Measurements from ENCODE around the gene SRL.

Gene SRL

DNA sequence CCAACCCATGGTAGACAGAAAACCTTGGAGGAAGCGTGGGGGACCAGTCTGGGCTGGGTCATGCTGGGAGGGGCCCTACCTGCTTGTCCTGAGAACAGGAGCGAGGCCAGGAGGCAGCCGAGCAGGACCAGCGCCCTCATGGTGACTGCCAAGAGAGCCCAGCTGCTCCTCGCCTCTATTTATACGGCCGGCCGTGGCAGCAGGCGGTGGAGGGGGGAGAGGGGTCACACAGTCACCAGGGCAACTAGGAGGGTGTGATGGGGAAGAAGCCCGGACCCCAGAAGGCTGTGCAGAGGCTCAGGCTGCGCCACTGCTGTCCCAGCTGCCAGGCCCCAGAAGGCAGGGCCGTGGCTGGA, at the start of gene SRL:
Gene SRL, minus strand, starts transcription at position 153 of the 356 bp plus-strand sequence. Its CDS starts 13 bp downstream, at position 140.
- Histone ChIP-seq H3K36me3 (replicated peaks) (no peaks in the 10 kb centered on the region), H3K4me3 (no peak within 1 kb of the TSS), H3K27me3 (ENCODE audit: low read depth) (no peaks in the 10 kb centered on the region), H3K9me3 (peaks cover 7% of the 10 kb centered on the region), H3K4me1 (peaks cover 10% of the 10 kb centered on the region)
- DNase-seq (ENCODE audit: low spot score in 2 of 2), result no peak
- in situ Hi-C loops (cut with MboI; ENCODE audit: low sequenced_read_pairs), result no loop called here

DNA sequence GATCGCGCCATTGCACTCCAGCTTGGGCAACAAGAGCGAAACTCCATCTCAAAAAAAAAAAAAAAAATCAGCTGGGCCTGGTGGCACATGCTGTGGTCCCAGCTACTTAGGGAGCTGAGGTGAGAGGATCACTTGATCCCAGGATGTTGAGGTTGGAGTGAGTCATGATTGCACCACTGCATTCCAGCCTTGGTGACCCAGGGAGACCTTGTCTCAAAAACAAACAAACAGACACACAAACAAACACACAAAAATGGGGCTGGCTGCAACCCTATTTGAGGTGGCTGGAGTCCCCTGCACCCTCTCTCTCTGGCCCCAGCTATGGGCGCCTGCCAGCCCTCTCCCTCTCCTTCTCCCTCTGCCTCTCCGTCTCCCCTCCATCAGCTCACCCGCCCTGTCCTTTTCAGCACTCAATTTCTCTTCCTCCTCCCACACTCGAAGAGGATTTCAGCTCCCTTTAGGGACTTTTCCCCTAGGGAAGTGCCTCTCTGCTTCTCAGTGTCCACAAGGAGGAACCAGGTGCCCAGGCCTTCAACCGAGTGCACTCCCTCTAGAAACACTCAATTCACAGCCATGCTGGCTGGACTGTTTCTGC, 48.5 kb upstream of the SRL start:
- Histone ChIP-seq H3K4me1 (no peaks in the 10 kb centered on the region), H3K9me3 (no peaks in the 10 kb centered on the region), H3K4me3 (no peak overlapping the region), H3K27me3 (ENCODE audit: low read depth) (no peaks in the 10 kb centered on the region), H3K36me3 (replicated peaks) (no peaks in the 10 kb centered on the region)
- no peak for DNase-seq (ENCODE audit: low spot score in 2 of 2)
- in situ Hi-C loops (cut with MboI; ENCODE audit: low sequenced_read_pairs), result no loop called here

DNA sequence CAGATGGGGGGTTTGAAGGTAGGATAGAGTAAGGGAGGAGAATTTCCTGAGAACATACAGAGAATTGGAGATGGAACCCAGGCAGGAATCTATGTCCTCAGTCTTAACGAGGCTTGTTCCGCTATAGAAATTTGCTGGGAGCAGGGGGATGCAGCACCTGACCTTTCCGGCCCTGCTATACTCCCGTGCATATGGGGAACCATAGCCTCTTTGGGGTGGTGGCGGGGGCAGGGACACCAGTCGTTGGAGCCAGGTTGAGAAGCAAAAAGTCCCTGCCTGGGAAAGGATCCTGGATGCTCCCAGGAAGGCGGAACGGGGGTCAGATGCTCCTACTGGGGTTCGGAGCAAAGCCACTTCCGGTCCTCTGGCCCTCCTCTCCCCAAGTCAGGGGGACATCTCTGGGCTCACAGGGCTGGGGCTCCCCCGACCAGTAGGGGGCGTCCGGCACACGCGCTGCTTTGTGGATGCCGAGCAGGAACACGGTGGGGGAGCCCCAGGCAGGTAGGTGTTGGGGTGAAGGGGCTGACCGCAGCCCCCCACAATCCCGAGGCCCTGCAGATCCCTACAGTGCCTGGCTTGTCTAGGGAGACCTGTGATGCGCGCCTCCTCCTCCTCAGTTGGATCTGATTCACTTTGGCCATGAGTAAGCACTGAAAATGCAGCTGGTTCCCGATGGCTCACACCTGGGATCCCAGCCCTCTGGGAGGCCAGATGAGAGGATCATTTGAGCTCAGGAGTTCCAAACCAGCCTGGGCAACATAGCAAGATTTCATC, 46.5 kb upstream of the SRL start:
- in situ Hi-C loops (cut with MboI; ENCODE audit: low sequenced_read_pairs), result no loop called here
- Histone ChIP-seq H3K4me3 (no peak overlapping the region), H3K36me3 (replicated peaks) (no peaks in the 10 kb centered on the region), H3K9me3 (no peaks in the 10 kb centered on the region), H3K27me3 (ENCODE audit: low read depth) (no peaks in the 10 kb centered on the region), H3K4me1 (no peaks in the 10 kb centered on the region)
- peak; percentile 40 to 89 for DNase-seq (ENCODE audit: low spot score in 2 of 2)

DNA sequence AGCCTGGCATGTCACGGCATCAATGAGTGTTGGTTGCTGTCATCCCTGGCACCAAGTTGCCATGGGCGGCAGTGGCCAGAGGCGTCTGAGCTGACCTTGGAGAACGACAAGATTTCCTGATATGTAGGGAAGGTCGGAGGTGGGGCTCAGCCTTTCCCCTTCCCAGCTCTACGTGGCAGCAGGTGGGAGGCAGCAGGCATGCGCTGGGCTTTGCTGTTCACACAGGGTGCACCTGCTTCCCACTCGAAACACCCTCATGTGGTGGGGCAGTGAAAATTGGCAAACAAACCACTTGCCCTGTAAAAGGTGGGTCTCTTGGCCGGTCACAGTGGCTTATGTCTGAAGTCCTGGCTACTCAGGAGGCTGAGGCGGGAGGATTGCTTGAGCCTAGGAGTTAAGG, 43.3 kb upstream of the SRL start:
- Histone ChIP-seq H3K27me3 (ENCODE audit: low read depth) (no peaks in the 10 kb centered on the region), H3K36me3 (replicated peaks) (no peaks in the 10 kb centered on the region), H3K4me1 (no peaks in the 10 kb centered on the region), H3K9me3 (peaks cover 7% of the 10 kb centered on the region), H3K4me3 (no peak overlapping the region)
- in situ Hi-C loops (cut with MboI; ENCODE audit: low sequenced_read_pairs), result no loop called here
- no peak for DNase-seq (ENCODE audit: low spot score in 2 of 2)

DNA sequence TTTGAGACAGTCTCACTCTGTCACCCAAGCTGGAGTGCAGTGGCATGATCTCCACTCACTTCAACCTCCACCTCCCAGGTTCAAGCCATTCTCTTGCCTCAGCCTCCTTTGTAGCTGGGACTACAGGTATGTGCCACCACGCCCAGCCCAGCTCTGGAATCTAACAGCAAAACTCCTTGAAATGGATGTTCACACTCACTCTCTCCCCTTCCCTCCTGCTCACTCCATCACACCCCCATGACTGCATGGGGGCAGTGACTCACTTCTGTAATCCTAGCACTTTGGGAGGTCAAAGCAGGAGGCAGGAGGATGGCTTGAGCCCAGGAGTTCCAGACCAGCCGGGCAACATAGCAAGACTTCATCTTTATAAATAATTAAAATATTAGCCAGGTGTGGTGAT, 42.1 kb upstream of the SRL start:
- in situ Hi-C loops (cut with MboI; ENCODE audit: low sequenced_read_pairs), result no loop called here
- DNase-seq (ENCODE audit: low spot score in 2 of 2), result no peak
- H3K9me3 ChIP-seq, result peaks cover 9% of the 10 kb centered on the region

DNA sequence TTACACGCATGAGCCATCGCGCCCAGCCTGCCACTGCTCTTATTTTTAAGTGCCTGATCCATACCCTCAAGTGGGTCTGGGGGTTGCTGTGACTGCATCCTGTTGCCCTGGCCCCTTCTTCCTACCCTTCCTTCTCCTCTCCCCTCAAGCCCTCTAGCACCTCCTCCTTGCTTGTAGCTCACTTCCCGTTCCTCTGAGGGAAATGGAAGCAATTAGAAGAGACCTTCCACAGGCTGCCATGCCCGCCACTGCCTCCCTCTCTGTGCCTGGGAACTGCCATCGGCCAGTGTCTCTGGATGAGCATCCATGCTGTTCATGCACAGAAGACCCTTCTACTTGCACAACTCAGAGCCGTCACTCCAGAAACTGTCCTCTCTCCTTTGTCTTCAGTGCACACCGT, 41.6 kb upstream of the SRL start:
- Histone ChIP-seq H3K27me3 (ENCODE audit: low read depth) (no peaks in the 10 kb centered on the region), H3K36me3 (replicated peaks) (no peaks in the 10 kb centered on the region), H3K4me1 (no peaks in the 10 kb centered on the region), H3K9me3 (peaks cover 9% of the 10 kb centered on the region), H3K4me3 (no peak overlapping the region)
- in situ Hi-C loops (cut with MboI; ENCODE audit: low sequenced_read_pairs), result no loop called here
- no peak for DNase-seq (ENCODE audit: low spot score in 2 of 2)

More for the DNA sequence above, 42.1 kb upstream of the SRL start:
- Histone ChIP-seq H3K36me3 (replicated peaks) (no peaks in the 10 kb centered on the region), H3K27me3 (ENCODE audit: low read depth) (no peaks in the 10 kb centered on the region), H3K4me3 (no peak overlapping the region), H3K4me1 (no peaks in the 10 kb centered on the region)

DNA sequence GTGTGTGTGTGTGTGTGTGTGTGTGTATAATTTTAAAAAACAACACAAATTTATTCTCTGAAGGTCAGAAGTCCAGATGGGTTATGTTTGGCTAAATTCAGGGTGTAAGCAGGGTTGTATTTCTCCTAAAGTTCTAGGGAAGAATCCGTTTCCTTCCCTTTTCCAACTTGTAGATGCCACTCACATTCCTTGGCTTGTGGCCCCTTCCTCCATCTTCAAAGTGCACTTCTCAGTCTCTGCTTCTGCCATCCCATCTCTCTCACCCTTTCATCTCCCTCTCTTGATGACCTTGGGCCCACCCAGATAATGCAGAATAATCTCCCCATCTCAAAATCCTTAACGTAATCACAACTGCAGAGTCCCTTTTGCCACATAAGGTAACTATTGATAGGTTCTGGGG, 38.7 kb upstream of the SRL start:
- no peaks in the 10 kb centered on the region for H3K36me3 ChIP-seq (replicated peaks)
- peaks cover 9% of the 10 kb centered on the region for H3K9me3 ChIP-seq
- no peak overlapping the region for H3K4me3 ChIP-seq
- H3K27me3 ChIP-seq (ENCODE audit: low read depth), result no peaks in the 10 kb centered on the region
- no peak for DNase-seq (ENCODE audit: low spot score in 2 of 2)
- in situ Hi-C loops (cut with MboI; ENCODE audit: low sequenced_read_pairs), result no loop called here
- H3K4me1 ChIP-seq, result no peaks in the 10 kb centered on the region

DNA sequence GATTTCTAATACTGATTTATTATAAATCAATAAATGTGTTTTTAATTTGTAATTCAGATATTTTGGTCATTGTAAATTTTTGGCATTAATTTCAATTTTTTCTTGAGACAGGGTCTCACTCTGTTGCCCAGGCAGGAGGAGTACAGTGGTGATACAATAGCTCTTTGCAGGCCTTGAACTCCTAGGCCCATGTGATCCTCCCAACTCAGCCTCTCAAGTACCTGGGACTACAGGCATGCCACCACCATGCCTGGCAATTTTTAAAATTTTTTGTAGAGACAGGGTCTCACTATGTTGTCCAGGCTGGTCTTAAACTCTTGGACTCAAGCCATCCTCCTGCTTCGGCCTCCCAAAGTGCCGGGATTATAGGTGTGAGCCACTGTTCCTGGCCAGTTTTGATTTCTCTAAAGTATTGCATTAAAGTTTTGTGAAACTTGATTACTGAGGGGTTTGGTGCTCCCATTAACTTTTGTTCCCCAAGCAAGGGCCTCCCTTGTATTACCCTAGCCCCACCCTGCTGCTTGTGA, 36.2 kb upstream of the SRL start:
- Histone ChIP-seq H3K4me1 (no peaks in the 10 kb centered on the region; the same call in 1 of the 2 replicates), H3K27me3 (ENCODE audit: low read depth) (no peaks in the 10 kb centered on the region), H3K4me3 (no peak overlapping the region), H3K9me3 (peaks cover 9% of the 10 kb centered on the region), H3K36me3 (replicated peaks) (no peaks in the 10 kb centered on the region)
- no peak for DNase-seq (ENCODE audit: low spot score in 2 of 2)
- in situ Hi-C loops (cut with MboI; ENCODE audit: low sequenced_read_pairs), result no loop called here

DNA sequence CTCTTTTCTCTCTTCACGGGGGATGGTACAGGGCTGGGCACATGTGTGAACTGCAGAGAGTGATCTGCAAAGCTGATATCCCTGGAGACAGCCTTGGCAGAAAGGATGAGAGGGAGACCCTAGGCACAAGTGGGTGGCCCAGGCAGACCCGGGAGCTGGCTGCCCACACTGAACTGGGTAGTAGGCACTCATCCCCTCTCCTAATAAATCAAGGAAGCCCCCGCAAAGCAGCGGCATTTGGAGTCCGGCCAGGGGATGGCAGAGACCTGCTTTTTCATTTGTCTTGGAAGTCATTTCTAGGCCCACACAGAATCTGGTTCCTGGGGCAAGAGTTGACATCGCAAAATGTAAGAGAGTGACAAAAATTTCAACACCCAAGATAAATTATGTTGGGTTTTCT, 34.0 kb upstream of the SRL start:
- peaks cover 8% of the 10 kb centered on the region for H3K4me1 ChIP-seq
- peaks cover 9% of the 10 kb centered on the region for H3K9me3 ChIP-seq
- H3K36me3 ChIP-seq (replicated peaks), result peaks cover 6% of the 10 kb centered on the region; the same call in 1 of the 2 replicates
- DNase-seq (ENCODE audit: low spot score in 2 of 2), result no peak
- H3K4me3 ChIP-seq, result no peak overlapping the region
- in situ Hi-C loops (cut with MboI; ENCODE audit: low sequenced_read_pairs), result no loop called here
- H3K27me3 ChIP-seq (ENCODE audit: low read depth), result no peaks in the 10 kb centered on the region

DNA sequence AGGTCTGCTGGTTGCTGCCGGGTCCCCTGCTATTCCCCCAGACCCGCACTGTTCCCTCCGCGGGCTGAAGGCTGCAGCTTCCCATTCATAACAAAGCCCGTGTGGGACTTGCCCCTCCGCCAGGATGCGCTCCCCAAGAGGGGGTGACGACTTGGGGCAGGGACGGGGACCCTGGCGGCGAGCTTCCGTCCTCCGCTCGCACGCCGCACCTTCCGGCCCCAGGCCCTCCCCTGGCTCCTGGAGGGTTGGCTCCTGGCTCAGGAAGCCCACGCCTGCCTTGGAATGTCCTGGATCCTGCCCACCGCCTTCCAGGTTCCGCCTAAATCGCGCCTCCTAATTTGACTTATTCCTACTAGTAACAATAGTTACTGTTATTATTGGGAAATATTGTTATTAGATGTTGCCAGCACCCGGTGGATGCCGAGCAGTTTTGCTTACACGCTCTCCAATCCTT, 32.0 kb upstream of the SRL start:
- no peaks in the 10 kb centered on the region for H3K27me3 ChIP-seq (ENCODE audit: low read depth)

DNA sequence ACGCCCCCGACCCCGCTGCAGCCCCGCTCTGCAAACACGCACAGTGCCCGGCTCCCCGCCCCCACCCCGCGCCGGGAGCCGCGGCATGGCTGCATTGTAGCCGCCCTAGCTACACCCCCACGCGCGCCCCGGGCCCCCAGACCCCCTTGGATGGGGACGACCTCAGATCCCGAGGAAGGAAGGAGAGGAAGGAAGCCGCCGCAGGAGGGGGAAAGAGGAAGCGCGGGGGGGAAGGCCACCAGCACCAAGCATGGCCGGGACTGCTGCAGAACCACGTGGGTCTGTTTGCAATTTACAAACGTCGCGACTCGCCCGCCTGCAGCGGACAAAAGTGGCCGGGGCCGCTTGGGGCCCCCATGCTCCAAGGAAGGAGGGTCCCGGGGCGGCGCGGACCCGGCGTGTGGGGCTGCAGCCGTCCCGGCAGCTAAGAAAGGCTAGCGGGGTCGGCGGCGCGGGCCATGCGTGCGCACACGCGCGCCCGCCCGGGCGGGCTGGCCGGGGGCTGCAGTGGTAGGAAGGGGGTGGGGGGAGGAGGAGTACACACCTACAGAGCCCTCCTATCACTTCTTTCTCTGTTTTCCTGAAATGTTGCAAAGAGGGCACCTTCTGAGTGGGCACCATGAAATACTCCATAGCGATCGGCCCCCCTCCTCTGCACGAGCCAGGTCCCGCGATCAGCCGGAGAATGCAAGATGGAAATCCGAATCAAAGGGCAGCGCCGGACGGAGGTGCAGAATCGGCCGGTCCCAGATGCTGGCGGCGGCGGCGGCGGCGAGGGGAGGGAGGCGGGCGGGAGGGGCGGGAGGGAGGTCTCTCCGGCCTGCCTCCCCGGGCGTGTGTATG, 30.5 kb upstream of the SRL start:
- Histone ChIP-seq H3K27me3 (ENCODE audit: low read depth) (no peaks in the 10 kb centered on the region), H3K4me3 (peak overlapping the region; percentile 87), H3K36me3 (replicated peaks) (peaks cover 18% of the 10 kb centered on the region), H3K9me3 (no peaks in the 10 kb centered on the region), H3K4me1 (peaks cover 11% of the 10 kb centered on the region)
- peak; percentile 30 to 67 for DNase-seq (ENCODE audit: low spot score in 2 of 2)
- in situ Hi-C loops (cut with MboI; ENCODE audit: low sequenced_read_pairs), result no loop called here

More for the DNA sequence above, 32.0 kb upstream of the SRL start:
- DNase-seq (ENCODE audit: low spot score in 2 of 2), result peak; percentile 25 to 75
- in situ Hi-C loops (cut with MboI; ENCODE audit: low sequenced_read_pairs), result no loop called here
- Histone ChIP-seq H3K4me3 (peak overlapping the region; percentile 87), H3K4me1 (peaks cover 11% of the 10 kb centered on the region), H3K9me3 (no peaks in the 10 kb centered on the region), H3K36me3 (replicated peaks) (peaks cover 18% of the 10 kb centered on the region)

DNA sequence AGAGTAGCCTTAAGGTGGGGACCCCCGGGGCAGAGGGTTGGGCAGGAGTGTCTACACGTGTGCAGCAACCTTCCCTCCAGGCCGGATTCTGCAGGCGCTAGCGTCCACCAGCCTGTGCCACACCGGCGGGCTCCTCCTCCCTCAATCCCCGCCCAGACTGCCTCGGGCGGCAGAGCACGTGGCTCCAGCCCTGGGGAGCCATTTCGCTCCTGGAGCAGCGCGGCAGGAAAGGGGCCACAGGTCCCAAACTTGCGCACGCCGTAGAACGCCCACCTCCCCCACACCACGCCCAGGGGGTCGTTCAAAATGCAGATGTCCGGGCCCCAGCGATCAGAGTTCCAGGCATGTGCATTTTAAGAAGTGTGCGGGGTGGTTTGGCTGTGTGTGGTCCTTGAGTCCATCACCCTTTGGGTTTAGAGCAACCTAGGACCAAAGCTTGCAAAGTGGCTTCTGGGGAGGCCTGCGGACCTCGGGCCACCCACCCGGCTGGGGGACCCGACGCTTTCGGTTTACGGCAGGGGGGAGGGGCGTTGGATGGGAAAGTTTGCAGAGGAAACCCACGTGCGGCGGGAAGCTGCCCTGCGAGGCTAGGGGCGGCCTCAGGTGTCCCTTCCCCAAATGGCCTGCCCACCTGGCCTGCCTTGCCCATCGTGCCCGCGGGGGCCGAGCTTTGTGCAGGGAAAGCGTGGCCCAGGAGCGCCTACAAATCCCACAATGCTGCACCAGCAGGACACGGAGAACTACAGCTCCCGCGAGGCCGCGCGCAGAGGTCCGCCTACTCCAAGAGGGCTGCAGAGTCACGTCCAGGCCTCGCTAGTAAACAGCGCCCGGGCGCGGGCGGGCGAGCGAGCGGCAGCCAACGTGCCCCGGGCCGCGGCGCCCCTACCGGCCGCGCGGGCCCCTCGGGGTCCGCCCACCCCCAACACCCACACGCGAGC, 29.6 kb upstream of the SRL start:
- Histone ChIP-seq H3K4me1 (peaks cover 11% of the 10 kb centered on the region), H3K4me3 (peak overlapping the region; percentile 87), H3K36me3 (replicated peaks) (peaks cover 18% of the 10 kb centered on the region), H3K9me3 (no peaks in the 10 kb centered on the region), H3K27me3 (ENCODE audit: low read depth) (no peaks in the 10 kb centered on the region)
- in situ Hi-C loops (cut with MboI; ENCODE audit: low sequenced_read_pairs), result no loop called here
- DNase-seq (ENCODE audit: low spot score in 2 of 2), result peak; percentile 94 to 96

DNA sequence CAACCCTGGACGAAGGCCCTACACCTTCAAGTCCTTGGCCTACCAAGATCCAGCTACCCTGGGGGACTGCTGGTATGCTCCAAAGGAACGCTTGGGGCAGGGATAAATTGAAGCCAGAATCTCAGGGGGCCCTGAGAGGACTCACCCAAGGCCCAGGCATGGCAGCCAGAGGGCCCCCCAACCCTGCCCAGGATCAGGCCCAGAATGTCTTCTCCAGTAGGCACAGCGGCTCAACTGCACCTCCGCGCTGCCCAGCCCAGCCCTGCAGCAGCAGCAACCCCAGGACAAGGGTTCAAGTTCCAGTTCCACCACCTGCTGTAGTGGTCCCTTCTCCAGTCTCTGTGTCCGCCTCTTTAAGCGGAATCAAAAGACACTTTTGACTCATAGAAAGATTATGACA, 28.7 kb upstream of the SRL start:
- DNase-seq (ENCODE audit: low spot score in 2 of 2), result no peak
- Histone ChIP-seq H3K4me3 (peak overlapping the region; percentile 87), H3K27me3 (ENCODE audit: low read depth) (no peaks in the 10 kb centered on the region), H3K36me3 (replicated peaks) (peaks cover 20% of the 10 kb centered on the region), H3K9me3 (no peaks in the 10 kb centered on the region), H3K4me1 (peaks cover 11% of the 10 kb centered on the region)
- in situ Hi-C loops (cut with MboI; ENCODE audit: low sequenced_read_pairs), result no loop called here

All from HAP-1 (cell line).